ENCODE measurements around the gene ATXN3L. TPM values are rescaled to one million over a fixed set of nuclear protein-coding genes. Genes with fewer than 3 reads are reported as not detected.

The ATXN3L gene
- total RNA-seq, 1 experiment from 2014 or later, result not detected

DNA sequence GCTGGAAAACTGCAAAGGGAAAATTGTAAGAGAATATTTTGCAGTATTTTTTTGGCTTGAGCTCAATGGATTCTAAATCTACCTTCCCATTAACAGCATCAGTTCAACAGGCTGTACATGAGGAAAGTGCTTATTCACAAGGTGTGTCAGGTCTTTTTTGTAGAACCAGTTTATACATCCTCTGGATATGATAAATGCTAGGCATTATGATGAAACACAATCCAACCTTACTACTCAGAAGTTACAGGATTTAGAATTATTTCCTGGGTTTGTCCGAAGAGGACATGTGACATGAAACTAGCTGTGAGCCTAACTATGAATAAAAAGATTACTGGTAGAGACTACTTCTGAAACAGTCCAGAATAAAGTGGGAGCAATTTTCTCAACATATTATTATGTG, 49.5 kb downstream of the ATXN3L start:
- intact Hi-C loops (cut with micrococcal nuclease; ENCODE audit: unreplicated experiment), result no loop called here
- POLR2A ChIA-PET (ENCODE audit: low non-redundant PET), result no interaction called here
- TF ChIP-seq, protein P1, sequence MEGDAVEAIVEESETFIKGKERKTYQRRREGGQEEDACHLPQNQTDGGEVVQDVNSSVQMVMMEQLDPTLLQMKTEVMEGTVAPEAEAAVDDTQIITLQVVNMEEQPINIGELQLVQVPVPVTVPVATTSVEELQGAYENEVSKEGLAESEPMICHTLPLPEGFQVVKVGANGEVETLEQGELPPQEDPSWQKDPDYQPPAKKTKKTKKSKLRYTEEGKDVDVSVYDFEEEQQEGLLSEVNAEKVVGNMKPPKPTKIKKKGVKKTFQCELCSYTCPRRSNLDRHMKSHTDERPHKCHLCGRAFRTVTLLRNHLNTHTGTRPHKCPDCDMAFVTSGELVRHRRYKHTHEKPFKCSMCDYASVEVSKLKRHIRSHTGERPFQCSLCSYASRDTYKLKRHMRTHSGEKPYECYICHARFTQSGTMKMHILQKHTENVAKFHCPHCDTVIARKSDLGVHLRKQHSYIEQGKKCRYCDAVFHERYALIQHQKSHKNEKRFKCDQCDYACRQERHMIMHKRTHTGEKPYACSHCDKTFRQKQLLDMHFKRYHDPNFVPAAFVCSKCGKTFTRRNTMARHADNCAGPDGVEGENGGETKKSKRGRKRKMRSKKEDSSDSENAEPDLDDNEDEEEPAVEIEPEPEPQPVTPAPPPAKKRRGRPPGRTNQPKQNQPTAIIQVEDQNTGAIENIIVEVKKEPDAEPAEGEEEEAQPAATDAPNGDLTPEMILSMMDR (conservative IDR thresholded peaks at IDR 0.05; ENCODE audit: low read depth, low read length), result no peak
- no peak for TF ChIP-seq EZH2 (IDR thresholded peaks at IDR 0.05; ENCODE audit: borderline replicate concordance, low read depth, low read length, poor library complexity, severe bottlenecking)
- Histone ChIP-seq H3K36me3 (ENCODE audit: insufficient read depth, low read length, poor library complexity, severe bottlenecking) (no peaks in the 10 kb centered on the region), H3K4me1 (ENCODE audit: insufficient read depth, low read length, poor library complexity, severe bottlenecking) (no peaks in the 10 kb centered on the region), H3K4me3 (ENCODE audit: low read depth, low read length, poor library complexity, severe bottlenecking) (no peak overlapping the region), H3K9me3 (ENCODE audit: low read depth, low read length, poor library complexity, severe bottlenecking) (no peaks in the 10 kb centered on the region), H3K27ac (ENCODE audit: low read depth, low read length, poor library complexity, severe bottlenecking) (no peak overlapping the region), H3K27me3 (replicated peaks; ENCODE audit: insufficient read depth, low read depth, low read length, poor library complexity) (no peaks in the 10 kb centered on the region)
- no TSS peak for BruUV-seq (replicated peaks)
- CTCF ChIA-PET, result no interaction called here
- no peak for DNase-seq (ENCODE audit: low spot score)

DNA sequence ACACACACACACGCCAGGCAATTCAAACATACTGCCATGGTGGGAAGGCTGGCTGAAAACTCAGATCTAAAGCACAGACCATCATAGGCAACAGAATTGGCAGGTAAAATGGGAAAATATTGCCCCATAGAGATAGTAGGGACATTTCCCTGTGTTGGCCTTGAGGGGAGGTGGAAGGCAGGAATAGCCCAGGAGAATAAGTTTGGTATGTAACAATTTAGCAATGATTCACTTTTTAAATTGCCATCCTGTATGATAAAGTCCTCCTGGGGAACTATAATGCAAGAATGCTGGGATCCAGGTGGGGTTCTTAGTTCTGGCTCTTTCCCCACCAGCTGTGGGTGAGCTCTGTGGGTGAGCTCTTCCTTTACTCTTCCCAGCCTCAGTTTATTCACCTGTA, 51.0 kb downstream of the ATXN3L start:
- no peaks in the 10 kb centered on the region for H3K9me3 ChIP-seq (ENCODE audit: low read depth, low read length, poor library complexity, severe bottlenecking)
- no peaks in the 10 kb centered on the region for H3K4me1 ChIP-seq (ENCODE audit: insufficient read depth, low read length, poor library complexity, severe bottlenecking)
- no peaks in the 10 kb centered on the region for H3K27me3 ChIP-seq (replicated peaks; ENCODE audit: insufficient read depth, low read depth, low read length, poor library complexity)
- POLR2A ChIA-PET (ENCODE audit: low non-redundant PET), result no interaction called here
- no peak for TF ChIP-seq EZH2 (IDR thresholded peaks at IDR 0.05; ENCODE audit: borderline replicate concordance, low read depth, low read length, poor library complexity, severe bottlenecking)
- TF ChIP-seq, protein P1 (conservative IDR thresholded peaks at IDR 0.05; ENCODE audit: low read depth, low read length), result no peak
- no peak for DNase-seq (ENCODE audit: low spot score)
- no peak overlapping the region for H3K27ac ChIP-seq (ENCODE audit: low read depth, low read length, poor library complexity, severe bottlenecking)
- CTCF ChIA-PET, result no interaction called here
- H3K36me3 ChIP-seq (ENCODE audit: insufficient read depth, low read length, poor library complexity, severe bottlenecking), result no peaks in the 10 kb centered on the region
- H3K4me3 ChIP-seq (ENCODE audit: low read depth, low read length, poor library complexity, severe bottlenecking), result no peak overlapping the region
- no TSS peak for BruUV-seq (replicated peaks)
- intact Hi-C loops (cut with micrococcal nuclease; ENCODE audit: unreplicated experiment), result no loop called here

Other genes starting within 250 kb of the ATXN3L start
- gene EGFL6, start 249.5 kb upstream of the ATXN3L start, total RNA-seq (2021), result not detected in 2 replicates

Data from A673 (cell line).